GM12865 (cell line): Measurements from ENCODE around the gene KLK10.

Source experiments
- DNase-seq: peaks from one replicate; pipeline ENCODE4 v3.0.0; 2010; ENCODE audit warnings: low read depth
- H3K4me3 ChIP-seq: 2 replicates; pipeline ENCODE4 v1.5.1; 2011; ENCODE audit warnings: mild to moderate bottlenecking, low read depth, low read length, control low read depth
- TF ChIP-seq, protein P1 (sequence below): IDR thresholded peaks from 2 replicates; pipeline ENCODE4 v1.5.1; 2011; ENCODE audit warnings: low read length, control low read depth, low read depth, inconsistent platforms; ENCODE audit not compliant: insufficient read depth; ENCODE audit errors: missing control alignments

Gene KLK10

DNA sequence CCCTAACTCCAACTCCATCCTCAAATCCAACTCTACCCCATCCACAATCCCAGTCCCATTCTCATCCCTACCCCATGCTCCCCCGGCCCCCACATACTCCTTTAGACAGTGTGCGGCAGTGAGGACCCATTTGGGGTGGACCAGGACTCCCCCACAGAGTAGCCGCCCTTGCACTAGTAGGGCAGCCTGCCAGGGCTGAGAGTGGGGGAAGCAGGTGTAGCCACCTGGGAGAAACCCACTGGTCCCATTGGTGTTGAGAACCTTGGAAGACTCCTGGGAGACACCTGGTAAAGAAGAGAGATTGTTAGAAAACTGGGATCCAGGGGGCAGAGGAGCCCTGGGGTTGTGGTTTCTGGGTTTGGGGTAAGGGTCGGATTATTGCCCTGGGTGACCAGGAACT, 40.8 kb upstream of the KLK10 start:
- DNase-seq: no peak
- TF ChIP-seq, protein P1, sequence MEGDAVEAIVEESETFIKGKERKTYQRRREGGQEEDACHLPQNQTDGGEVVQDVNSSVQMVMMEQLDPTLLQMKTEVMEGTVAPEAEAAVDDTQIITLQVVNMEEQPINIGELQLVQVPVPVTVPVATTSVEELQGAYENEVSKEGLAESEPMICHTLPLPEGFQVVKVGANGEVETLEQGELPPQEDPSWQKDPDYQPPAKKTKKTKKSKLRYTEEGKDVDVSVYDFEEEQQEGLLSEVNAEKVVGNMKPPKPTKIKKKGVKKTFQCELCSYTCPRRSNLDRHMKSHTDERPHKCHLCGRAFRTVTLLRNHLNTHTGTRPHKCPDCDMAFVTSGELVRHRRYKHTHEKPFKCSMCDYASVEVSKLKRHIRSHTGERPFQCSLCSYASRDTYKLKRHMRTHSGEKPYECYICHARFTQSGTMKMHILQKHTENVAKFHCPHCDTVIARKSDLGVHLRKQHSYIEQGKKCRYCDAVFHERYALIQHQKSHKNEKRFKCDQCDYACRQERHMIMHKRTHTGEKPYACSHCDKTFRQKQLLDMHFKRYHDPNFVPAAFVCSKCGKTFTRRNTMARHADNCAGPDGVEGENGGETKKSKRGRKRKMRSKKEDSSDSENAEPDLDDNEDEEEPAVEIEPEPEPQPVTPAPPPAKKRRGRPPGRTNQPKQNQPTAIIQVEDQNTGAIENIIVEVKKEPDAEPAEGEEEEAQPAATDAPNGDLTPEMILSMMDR: no peak
- no peak overlapping the region for H3K4me3 ChIP-seq

DNA sequence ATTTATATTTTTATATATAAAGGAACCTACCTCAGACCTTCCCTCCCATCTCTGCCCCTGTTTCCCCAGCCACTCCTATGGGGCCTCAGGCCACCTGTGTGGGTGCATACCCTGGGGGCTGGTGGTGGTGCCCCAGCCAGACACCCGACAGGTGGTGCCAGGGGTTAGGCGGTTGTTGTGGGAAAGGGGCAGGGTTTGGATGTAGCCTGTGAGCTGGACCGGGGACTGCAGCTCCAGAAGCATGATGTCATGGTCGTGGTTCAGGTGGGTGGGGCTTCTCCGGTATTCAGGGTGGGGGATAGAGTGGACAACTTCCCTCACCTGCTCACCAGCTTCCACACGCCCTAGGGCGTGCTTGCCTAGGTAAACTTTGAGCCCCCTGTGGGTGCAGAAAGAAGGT, 40.2 kb upstream of the KLK10 start:
- no peak for DNase-seq
- TF ChIP-seq, protein P1: no peak
- no peak overlapping the region for H3K4me3 ChIP-seq

DNA sequence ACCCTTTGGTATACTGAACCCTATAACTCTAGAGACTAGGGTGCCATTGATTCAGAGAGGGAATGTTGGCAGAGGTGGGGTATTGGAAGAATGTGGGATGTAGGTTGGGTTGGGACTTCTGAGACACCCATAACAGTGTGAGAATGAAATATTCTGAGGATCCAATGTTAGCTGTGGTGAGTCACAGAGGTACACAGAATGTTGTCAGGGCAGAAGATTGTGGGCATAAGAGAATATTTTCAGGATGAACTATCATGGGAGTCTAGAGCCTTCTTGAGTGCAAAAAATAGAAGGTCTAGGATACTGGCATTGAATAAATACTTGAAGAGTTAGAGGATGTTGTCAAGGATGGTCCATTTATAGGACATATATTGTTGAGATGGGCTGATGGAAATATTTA, 36.4 kb upstream of the KLK10 start:
- DNase-seq: no peak
- TF ChIP-seq, protein P1: no peak
- H3K4me3 ChIP-seq: no peak overlapping the region

DNA sequence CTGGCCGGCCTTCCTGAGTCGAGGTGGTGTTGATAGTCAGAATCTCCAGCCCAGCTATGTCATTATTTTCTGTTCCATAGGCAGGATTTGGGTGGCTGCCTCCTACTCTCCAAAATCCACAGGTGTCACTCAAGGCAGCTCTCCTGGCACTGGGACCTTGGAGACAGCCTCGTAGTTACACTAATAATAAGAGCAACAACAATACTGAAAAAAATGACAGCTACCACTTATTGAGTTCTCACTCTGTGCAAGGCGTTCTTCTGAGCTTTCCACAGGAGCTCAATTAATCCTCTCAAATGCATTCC, 27.5 kb upstream of the KLK10 start:
- H3K4me3 ChIP-seq: no peak overlapping the region
- TF ChIP-seq, protein P1: no peak
- no peak for DNase-seq

DNA sequence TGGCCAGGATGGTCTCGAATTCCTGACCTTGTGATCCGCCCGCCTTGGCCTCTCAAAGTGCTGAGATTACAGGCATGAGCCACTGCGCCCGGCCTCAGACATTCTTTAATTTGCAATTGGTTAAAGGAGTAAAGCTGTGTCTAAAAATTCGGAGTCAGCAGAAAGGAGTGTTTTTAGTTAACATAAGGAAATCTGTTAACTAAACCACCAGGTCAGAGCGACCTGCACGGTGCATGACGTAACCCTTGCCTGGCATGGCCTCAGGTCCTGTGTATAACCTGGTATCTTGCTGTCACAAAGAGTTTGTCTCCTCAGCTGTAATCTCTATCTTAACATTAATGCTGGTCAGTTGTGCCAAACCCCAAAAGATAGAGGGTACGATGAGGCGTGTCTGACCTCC, 24.8 kb upstream of the KLK10 start:
- no peak for DNase-seq
- H3K4me3 ChIP-seq: no peak overlapping the region
- TF ChIP-seq, protein P1: no peak

DNA sequence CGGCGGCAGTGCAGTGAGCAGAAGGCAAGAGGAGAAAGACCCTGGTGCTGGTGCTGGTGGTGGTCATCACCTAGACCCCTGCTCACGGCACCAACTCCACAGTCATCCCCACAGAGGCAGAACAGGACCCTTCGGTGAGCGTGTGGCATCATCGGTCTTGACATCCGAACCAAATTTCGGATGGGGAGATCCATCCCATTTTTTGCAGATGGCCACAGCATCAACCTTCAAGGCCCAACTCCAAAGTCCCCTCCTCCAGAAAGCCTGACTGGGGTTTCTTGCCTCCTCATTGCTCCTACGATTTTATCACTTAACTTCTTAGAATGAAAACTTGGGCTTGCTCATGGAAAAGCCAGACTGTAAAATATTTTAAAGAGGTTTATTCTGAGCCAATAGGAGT, 24.0 kb upstream of the KLK10 start:
- DNase-seq: no peak
- H3K4me3 ChIP-seq: no peak overlapping the region
- TF ChIP-seq, protein P1: no peak

DNA sequence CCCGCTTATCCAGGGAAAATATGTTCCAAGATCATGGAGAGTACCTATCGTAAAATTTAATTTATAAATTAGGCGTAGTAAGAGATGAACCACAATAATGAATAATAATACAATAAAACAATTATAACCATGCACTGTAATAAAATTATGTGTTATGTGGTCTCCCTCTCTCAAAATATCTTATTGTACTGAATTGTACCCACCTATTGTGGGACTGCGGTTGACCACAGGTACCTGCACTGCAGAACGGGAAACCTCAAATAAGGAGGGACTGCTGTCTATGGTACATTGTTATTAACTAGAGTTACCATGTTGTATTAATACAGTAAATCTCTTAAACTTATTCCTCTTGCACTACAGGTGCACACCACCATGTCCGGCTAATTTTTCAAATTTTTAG, 20.6 kb upstream of the KLK10 start:
- no peak overlapping the region for H3K4me3 ChIP-seq
- DNase-seq: no peak
- TF ChIP-seq, protein P1: no peak
